LoVo (cell line): ENCODE results near the gene CUX1.
"Not testable (repeated sequence)": the region's sequence is repeated elsewhere in the genome, so short reads cannot be mapped to it uniquely, and the experiment has no call there.

Experiments
- DNase-seq: peaks from one replicate; pipeline ENCODE4 v3.0.0-alpha.2; 2016; ENCODE audit warnings: low spot score

Gene CUX1

DNA sequence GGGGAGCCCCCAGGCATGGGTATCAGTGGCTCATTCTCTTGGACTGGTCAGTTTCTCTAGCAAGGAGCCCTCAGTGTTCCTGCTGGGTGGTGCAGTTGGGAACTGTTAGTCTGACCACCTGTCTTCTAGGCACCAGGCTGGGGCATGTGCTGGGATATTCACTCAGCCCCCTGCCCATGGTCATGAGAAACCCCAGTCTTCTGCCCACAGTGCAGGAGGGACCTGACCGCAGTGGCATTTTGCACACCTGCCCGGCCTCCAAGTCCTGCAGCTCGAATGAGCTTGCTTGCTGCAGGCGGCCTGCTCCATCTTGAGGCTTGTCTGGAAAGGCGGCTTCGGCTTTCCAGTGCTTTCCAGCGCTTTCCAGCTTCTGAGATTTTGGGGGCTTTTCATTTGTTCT lies 36.3 kb downstream of the CUX1 start:
- DNase-seq: no peak

DNA sequence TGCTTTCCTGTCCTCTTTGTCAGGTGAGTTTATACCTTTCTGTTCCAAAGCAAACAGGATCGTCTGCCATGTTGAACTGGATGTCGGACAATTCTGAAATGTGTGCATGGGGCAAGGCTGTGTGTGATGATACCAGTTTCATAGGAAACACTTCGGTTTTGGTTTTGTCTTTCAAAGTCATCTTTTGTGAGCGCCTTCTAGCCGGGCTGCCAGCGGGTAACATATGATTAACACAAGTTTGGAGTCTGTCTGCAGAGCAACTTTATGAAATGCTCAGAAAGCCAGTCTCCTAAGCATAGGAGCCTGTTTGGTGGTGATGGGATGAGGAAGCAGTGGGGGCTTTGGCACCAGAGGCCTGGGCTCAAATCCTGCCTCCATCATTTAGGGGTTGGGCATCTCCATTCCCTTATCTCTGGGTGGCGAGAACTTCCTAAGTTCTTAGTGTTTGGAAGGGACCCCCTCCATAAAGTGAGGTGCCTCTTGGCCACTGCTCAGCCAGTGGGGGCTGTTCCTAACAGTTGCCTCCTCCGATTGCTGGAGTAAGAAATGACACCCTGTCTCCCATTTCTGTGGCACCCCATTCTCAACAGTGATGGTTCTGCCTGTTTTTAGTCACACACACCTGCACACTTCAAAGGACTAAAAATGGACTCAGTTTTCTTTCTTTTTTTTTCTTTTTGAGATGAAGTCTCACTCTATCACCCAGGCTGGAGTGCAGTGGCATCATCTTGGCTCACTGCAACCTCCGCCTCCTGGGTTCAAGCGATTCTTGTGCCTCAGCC lies 36.8 kb downstream of the CUX1 start:
- DNase-seq: no peak

DNA sequence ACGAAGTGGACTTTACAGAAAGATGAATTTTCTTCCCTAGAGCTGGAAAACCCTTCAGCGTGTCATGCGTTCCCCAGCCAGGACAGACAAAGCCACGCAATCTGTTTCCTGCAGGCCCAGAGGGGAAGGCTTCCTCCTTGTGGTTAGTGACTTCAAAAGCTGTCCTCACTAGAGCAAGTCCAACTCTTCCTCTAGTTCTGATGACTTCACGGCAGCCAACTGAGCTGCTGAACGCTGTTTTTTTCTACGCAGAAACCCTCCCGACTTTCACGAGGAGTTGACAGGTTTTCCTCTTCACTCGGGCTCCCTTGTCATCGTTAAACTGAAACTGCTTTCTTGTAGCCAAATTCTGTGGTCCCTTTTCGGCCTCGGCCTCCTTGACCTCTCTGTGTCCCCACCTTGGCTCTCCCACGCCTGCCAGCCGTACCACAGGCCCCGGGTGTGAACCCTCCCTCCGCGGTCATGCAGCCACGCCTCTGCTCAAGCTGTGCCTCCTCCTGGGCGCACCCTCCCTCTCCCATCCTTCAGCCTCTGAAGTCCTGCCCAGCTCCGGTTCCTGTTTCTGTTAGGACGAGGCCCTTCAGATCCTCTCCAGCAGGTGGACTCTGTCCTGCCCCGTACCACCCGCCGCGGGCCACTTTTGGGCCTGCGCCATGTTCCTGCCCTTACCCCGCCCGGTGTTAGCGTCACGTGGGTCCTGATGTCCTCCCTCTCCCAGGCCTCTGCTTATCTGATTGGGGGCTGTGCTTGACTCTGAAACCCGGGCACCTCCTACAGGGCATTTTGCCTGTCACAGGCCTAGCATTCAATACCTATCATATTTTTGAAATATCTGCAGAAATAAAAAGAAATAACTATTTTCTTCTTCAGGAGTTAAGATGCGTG lies 39.3 kb downstream of the CUX1 start:
- peak; percentile 99 for DNase-seq

DNA sequence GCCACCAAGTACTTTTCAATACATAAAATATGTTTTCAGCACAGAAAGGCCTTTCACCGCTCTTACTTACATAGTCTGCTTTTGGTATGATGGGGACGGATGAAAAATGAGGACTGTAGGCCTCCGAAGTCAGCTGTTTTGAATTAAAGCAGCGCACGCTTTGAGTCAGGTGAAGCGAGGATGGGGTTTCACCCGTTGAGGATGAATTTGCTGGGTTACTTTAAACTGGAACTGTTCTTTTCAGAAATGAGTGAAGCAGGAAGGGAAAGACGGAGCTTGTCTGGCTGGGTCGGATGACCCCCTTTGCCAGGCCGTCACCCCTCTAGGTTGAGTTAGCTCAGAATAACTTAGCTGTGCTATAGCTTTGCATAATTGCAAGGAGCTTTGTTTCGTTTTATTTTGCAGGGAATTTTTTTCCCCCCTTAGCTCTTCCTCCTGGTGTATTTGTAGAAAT lies 40.0 kb downstream of the CUX1 start:
- no peak for DNase-seq

DNA sequence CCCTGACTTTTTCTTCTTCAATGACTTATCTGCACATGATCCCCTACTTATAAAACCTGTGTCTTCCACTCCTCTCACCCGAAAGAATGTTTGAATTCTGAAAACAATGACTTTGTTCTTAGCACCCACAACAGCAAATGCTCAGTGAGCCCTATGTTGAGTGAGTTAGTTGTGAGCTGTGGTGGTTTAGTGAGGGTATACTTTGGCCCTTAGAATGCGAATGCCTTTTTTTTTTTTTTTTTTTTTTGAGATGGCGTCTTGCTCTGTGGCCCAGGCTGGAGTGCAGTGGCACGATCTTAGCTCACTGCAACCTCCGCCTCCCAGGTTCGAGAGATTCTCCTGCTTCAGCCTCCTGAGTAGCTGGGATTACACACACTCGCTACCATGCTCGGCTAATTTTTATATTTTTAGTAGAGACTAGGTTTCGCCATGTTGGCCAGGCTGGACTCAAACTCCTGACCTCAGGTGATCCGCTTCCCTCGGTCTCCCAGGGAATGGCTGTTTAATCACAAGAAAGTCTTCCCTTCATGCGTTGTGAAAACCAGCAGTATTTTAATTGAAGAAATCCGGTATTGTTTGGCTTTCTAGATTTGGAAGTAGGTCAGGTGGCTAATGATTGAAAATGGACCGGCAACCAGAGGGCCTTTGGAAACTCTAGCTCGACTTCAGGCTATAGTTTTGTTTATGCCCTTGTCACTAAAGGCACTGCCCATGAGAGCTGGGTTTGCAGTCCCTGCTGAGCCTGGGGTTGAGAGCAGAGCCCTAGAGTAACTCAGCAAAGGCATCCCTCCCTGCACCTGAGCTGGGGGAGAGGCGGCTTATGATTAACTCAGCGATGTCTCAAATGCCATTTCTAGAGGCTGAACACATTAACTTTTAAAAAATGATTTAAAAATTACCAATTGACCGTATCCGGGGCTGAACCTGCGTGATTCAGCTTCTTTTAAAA lies 41.3 kb downstream of the CUX1 start:
- DNase-seq: no peak

DNA sequence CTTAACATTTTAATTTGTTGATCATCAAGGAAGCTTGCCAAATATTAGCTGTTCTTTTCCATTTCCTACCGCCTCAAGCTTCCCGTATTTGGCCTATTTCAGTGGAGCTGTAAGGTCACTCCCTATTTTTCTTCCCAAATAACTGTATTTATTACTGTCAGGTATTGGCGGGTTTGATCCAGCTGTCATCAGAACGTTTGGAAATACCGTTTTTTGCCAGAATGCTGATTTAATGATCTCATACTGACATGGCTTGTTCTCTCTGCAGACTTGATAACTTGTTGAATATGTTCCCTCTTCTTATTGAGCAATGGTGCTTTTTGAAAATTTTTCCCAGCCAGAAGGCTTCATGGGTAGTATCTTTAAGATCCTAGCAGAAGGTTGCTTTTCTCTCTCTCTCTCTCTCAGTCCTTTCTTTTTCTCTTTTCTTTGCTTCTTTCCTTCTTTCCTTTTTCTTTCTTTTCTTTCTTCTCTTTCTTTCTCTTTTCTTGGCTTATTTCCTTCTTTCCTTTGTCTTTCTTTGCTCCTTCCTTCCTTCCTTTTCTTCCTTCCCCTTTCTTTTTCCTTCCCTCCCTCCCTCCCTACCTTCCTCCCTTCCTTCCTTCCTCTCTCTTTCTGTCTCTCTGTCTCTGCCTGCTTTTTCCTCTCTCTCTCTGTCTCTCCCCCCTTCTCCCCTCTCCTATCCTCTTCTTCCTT lies 42.1 kb downstream of the CUX1 start:
- DNase-seq: no peak

DNA sequence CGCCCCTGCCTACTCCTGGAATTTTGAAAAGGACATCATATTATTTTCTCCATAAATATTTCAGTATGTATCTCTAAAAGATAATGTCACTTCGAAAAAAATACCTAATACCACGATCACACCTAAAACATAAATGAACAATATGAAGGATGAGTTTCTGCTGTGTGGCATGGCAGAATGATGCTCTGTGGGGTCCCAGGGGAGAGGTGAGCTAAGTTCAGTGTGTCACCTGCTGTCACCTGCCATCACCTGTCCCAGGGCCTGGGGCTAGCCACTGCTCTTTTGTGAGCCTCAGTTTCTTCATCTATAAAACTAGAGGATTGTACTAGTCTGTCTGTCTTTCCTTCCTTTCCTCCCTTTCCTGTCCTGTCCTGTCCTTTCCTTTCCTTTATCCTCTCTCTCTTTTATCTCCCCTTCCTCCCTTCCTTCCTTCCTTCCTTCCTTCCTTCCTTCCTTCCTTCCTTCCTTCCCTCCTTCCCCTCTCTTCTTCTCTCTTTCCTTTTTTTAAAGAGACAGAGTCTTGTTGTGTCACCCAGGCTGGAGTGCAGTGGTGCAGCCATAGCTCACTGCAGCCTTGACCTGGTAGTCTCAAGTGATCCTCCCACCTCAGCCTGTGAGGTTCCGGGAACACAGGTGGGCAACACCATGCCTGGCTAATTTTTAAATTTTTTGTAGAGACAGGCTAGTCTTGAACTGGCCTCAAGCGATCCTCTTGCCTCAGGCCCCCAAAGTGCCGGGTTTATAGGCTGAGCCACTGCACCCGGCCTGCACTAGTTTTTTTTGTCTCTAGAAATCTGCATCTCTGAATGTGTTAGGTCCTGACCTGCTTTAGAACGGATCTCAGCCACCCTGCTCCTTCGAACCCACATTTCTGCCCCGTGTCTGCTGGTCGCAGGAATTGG lies 43.1 kb downstream of the CUX1 start:
- no peak for DNase-seq

DNA sequence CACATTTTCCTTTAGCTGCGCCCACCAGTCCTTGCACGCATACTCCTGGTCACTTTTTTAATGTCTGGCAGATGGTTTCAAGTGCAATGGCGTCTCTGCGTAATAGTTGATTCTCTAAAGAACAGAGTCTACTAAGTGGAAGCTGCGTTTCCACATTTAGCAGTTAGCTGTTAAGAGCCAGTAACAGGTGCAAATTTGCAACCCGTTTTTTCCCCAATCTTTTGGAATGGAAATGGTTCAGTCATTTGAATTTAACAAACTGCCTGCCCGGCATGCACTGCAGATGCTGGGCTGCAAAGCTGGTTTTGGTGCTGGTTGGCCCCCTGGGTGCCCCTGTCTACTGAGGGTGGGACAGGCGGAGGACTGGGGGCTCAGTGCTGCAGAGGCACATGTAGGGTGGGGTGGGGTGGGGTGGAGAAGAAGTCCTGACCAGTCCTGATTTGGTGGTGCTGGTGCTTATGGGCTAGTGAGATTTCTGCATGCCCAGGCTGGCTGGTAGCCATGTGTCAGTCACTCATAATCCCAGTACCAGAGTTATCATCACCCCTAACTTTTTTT lies 43.9 kb downstream of the CUX1 start:
- DNase-seq: no peak

DNA sequence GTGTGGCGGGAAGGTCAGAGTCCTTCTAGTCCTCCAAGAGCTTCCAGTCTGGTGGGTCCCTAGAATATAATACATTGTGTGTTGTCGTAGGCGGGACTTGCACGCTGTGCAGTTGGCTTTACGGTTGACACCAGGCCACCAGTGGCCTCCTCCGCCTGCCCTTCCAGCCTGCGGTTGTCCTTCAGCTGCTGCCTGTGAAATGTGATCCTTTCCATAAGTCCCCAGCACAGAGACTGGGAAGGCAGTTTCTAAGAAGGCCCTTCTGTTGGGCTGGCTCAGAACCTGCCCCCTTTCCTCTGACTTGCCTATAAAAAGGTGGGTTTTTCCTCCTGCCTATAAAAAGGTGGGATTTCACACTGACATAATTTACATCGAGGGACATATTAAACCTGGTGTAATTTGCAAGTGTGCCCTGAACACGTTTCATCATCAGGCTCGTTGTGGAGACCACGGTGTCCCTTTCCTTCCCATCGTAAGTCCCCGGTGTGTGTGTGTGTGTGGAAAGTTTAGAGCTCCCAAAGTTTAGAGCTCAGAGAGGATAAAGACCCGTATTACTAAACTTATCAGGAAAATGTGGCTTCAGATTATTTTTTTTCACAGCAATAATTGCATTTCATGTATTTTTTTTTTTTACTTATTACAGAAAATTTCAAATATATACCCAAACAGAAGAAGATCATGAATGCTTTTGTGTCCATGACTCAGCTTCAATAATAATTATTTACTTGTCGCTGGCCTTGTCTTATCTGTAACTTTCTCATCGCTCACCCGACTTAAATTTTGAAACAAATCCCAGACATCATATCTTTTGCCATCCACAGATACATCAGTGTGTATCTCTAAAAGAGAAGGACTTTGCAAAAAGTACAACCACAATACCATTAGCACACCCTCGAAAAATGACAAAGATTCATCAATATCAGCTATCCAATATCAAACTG lies 45.1 kb downstream of the CUX1 start:
- no peak for DNase-seq

DNA sequence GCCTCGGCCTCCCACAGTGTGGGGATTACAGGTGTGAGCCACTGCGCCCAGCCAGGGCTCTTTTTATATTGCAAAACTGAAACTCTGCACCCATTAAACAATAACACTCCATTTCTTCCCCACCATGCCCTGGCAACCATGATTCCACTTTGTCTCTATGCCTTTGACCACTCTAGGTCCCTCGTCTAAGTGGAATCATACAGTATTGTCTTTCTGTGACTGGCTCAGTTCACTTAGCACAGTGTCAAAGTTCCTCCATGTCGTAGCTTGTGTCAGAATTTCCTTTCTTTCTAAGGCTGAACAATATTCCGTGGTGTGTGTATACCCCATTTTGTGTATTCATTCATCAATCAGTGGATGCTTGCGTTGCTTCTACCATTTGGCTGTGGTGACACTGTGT lies 46.2 kb downstream of the CUX1 start:
- DNase-seq: no peak

DNA sequence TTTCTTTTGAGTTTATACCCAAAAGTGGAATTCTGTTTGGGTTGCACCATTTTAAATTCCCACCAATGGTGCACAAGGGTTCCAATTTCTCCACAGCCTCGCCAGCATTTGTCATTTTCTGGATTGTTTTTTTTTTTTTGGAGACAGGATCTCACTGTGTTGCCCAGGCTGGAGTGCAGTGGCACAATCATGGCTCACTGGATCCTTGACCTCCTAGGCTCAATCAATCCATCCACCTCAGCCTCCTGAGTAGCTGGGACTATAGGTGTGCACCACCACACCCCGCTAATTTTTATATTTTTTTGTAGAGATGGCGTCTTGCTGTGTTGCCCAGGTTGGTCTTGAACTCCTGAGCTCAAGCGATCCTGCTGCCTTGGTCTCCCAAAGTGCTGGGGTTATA lies 46.6 kb downstream of the CUX1 start:
- no peak for DNase-seq

DNA sequence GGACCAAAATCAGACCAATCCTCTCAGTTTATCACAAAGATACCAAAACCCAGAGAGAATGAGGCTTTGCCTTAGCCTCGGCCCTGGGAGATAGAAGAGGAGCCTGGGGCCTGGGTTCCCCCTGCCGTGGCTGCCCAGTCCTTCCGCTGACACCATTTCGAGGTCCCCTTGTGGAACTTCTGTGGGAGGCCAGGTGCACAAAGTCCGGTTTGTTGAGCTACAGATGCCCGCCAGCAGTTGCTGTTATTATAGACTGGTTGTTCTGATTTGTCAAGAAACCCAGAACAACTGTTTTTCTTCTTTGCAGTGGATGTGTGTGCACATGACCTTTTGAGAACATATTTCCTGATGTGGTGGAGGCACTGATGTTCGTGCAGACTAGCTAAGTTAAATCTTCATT lies 47.6 kb downstream of the CUX1 start:
- no peak for DNase-seq

DNA sequence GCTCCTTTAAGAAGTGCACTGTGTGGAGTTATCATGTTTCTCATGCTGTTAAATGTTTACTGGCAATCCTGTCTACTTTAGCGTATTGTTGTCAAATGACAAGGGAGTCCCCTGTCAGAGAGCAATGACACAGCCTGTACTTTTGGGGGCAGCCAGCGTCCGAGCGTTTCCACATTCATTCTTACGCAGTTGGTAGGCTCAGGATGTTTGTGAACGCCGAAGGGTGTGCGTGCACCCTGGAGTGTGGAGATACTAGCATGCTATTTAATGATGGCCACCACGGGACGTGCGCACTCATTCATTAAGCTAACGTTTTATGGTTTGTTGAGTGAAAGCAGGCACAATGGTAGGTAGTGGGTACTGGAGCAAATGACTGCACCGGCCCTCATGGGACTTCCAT lies 48.0 kb downstream of the CUX1 start:
- no peak for DNase-seq

DNA sequence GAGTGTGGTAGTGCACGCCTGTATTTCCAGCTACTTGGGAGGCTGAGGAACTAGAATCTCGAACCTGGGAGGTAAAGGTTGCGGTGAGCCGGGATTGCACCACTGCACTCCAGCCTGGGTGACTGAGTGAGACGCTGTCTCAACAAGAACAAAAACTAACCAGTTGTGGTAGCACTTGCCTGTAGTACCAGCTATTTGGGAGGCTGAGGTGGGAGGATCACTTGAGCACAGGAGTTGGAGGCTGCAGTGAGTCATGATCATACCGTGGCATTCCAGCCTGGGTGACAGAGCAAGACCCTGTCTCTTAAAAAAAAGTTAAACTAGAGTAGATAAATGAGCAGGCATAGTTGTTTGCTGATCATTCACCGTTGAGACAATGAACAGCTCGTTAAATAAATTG lies 48.9 kb downstream of the CUX1 start:
- no peak for DNase-seq

DNA sequence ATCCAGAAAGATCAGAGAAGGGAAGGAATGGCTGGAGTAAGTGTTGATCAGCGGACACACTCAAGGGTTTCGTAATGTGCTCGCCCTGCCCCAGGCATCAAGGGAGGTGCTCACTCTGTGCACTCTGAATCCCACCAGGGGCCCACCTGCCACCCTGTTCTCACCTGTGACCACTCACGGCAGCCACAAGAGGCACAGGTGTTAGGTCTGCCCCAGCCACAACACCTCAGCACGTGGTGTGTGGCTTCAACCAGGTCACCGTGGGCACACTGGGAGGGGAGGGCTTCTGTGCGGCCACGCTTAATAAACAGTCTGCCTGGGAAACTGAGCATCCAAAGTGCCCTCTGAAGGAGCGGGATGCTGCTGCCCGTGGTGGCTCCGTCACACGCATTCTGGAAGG lies 49.8 kb downstream of the CUX1 start:
- no peak for DNase-seq

DNA sequence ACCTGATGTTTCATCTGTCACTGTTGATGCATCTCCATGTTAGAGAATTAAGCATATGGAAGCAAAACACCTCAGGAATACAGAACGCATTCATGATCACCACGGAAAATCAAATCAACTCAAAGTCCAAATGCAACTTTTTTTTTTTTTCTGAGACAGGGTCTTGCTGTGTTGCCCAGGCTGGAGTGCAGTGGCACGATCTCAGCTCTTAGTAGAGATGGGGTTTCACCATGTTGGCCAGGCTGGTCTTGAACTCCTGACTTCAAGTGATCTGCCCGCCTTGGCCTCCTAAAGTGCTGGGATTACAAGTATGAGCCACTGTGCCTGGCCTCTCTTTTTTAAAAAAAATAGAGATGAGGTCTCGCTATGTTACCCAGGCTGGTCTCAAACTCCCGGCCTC lies 50.3 kb downstream of the CUX1 start:
- not testable (repeated sequence) for DNase-seq

DNA sequence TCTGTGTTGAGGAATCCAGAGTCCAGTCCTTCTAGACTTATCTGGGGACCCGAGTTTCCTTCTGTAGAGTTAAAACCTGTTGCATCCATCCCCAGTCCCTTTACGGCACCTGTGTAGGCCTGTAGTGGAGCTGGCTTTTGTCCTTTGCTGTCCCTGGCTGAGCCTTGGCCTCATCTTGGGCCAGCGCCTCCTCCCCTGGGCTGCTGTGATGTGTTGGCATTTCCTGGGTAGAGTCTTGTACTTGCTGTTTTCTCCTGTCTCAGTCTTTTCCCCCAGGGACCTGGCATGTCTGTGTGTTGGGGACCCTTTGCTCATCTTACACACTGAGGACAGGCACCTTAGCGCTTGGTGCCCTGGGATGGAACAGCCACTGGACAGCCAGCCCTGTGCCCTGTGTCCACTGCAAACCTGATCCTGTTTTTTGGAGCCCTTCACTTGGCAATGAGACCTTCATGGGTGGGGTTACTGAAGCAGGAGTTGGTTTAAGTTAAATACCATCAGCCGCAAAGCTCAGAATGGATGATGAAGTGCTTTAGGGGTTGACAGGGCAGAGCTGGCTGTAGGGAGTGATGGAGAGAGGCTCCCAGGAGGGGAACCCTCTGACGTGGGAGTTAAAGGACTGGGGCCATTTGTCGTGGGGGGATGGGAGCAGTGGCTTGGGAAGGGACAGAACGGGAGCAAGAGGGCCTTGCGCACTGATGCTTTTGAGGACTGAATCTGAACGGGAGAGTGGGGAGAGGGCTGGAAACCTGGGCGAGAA lies 50.9 kb downstream of the CUX1 start:
- DNase-seq: no peak
